Mesenteric fat pad (tissue), 1 donor: ENCODE results near the gene NTPCR. TPM values are rescaled to one million over a fixed set of nuclear protein-coding genes. Genes with fewer than 3 reads are reported as not detected.
"Not testable (repeated sequence)": the region's sequence is repeated elsewhere in the genome, so short reads cannot be mapped to it uniquely, and the experiment has no call there.

ENCODE experiments used
- DNase-seq: peaks from one replicate; pipeline ENCODE4 v3.0.0-alpha.2; 2020; ENCODE audit warnings: low spot score
- long read RNA-seq: library from polyadenylated mRNA; unstranded; transcript quantifications from one replicate; pipeline ENCODE4 v2.0.0, GENCODE V29; 2020
- total RNA-seq: library from RNA; stranded (reverse); fragmentation: NEBNext Ultra II Directional; extraction: Animal tissue kit (Norgen Biotek cat#: 25700); gene quantifications from one replicate; pipeline ENCODE4 v1.2.1, GENCODE V29; 2021
- donor health status: DM: yes; HTN: yes; CAD: no.

The NTPCR gene, protein sequence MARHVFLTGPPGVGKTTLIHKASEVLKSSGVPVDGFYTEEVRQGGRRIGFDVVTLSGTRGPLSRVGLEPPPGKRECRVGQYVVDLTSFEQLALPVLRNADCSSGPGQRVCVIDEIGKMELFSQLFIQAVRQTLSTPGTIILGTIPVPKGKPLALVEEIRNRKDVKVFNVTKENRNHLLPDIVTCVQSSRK
- 33.5 TPM for total RNA-seq
- long read RNA-seq, full-length matches to known transcripts, result 31 of 36 reads
- long read RNA-seq, partial matches to known transcripts, result 1 of 36 reads
- long read RNA-seq, other reads (novel, unspliced or antisense), result 4 of 36 reads

DNA sequence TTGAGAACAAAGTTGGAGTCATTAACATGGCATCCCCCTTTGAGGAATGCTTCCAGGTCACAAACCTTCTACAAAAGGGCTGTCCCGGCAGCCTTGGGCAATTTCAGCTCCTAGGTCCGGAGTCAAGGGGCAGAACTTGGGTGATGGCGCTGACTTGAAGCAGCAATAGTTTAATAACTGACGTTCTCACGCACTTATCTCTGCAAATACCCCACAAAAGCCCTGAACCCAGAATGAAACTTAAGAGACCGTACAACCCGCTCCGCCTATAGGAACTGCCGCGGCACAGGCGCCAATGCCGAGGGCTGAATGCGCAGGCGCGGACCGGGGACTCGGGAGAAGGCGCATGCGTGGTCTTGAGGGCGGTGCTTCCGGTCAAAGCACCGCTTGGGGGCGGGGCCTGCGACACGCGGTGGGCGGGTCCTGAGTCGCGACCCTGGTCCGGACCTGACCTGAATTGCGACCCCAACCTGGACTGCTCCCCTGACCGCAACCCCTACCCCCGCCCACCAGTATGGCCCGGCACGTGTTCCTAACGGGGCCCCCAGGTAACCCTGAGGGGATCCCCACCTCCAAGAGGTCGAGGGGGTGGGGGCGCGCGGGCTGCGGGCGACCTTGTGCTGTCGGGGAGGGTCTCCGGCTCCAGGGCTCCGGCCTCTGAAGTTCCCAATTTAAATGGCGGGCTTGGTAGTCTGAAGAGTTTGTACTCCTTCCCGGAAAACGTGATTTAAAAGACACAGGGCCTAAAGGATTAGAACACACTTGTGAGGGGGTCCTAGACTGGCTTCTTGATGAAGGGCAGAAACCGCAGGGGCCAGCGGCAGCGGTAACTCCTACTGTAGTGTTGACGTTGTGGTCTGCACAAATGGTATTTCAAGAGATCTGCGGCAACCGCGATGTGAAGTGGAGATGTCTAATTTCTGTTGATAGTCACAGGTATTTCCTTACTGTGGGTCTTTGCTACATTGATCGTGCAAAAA is at the start of gene NTPCR:
TSS of gene NTPCR (plus strand) at position 415 of the 980 bp plus-strand sequence. CDS start at position 515, 100 bp downstream.
- DNase-seq, result peak; percentile 98

DNA sequence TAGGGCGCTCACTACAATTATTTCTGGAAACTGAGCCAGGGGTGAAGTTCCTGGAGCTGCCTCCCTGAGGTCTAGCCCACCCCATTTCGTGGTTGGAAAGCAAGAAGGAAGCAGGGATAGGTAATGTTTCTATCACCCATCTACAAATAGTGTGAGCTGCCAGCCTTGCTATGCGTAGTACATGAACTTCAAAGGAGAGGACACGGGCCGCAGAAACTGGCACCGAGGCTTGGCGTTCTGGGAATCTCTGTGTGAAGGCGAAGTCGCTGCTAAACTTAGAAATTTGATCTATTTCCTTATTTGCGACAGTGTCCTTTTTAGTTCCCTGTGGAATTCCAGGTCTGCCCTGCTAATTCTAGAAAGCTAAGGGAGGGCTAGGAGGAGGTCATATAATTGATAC is 49.6 kb upstream of the NTPCR start:
- no peak for DNase-seq

DNA sequence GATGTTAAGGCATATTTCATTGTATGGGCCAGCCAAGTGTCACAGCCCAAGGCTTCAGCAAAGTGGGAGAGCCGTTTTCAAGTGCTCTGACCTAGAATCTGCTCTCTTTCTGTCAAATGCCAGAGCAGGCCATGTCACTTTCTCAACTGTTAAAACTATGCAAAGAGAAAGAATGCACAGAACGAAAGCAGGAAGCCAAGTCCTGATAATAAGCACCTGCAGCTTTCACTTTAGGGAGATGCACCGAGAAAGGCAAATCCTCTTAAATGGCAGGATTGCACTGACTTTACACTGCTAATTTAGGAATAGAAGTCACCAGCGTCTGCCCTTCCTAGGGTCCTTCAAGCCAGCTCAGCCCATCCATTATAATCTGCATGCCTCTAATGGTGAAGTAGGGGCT is 49.2 kb upstream of the NTPCR start:
- no peak for DNase-seq

DNA sequence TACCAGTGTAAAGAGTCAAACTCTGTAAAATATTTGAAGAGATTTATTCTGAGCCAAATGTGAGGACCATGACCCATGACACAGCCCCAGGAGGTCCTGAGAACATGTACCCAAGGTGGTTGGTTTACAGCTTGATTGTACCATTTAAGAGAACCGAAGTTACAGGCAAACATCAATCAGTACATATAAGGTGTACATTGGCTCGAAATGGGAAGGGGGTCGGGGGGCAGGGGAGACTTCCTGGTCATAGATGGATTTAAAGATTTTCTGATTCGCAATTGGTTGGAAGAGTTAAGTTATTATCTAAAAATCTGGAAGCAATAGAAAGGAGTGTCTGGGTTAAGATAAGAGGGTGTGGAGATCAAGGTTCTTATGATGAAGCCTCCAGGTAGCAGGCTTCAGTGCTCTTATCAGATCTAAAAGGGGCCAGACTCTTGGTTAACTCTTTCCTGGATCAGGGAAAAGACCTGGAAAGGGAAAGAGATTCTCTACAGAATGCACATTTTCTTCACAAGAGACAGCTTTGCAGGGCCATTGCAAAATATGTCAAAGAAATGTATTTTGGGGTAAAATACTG is 47.5 kb upstream of the NTPCR start:
- no peak for DNase-seq

DNA sequence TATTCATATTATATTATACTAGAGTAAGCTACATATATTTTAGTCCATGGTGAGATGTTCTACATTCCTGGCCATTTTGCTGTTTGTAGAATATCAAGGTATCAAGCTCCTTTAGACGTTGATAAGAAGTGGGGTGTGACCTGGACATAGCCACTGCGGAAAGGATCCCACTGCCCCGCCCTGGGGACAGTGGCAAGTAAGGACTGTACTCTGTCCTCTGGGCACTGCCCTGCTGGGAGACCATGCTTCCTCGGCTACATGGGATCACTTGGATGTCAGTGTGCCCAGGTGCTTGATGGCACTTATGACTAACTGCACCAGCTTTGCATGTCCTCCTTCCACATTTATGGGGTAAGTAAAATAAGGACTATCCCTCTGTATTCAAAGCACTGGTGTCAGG is 46.3 kb upstream of the NTPCR start:
- DNase-seq, result no peak

DNA sequence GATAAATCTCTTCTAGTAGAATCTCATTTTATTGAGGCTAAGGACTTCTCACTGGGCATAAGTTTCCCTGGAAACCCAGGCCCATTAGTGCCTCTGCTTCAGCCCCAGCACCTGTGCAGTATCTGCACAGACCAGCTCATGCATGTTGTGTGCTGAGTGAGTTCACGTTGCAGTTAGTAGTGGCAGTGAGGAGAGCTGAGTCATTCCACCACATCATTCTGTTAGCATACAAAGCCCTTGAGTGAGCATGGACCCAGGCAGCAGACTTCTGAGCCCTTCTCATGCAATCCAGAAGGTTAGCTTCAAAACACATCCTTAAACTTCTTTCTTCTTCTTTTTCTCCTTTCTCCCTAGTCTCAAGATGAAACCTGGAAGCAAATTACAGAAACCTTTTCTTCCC is 45.8 kb upstream of the NTPCR start:
- no peak for DNase-seq

DNA sequence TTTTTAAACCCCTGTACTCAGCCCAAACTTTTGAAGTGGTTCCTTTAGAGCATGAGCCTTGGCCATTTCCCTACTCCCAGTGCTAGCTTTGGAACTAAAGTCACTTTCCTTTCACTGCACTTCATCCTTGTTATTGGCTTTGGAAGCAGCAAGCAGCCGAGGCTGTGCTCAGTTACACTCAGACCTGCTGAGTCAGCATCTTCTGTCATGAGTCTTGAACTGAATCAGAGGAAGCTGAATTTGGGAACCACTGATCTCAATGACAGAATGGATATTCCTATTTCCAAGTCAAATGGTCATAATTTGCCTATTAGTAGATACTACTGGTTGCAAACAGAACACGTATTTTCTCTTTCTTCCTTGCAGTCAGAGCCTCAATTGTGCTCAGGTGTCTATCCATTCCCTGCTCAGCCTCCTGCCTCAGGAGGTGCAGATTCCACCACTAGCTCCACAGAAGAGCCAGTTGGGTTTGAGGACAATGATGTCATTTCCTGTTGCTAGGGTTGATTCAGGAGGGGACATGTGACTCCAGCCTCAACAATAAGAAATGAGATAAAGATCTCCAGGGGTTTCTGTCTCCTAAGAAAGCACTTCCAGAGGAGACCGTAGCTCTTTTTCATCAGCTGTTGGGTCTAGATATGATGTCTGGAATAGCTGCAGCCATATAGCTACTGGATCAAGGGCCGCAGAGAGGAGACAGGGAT is 44.9 kb upstream of the NTPCR start:
- DNase-seq, result no peak

DNA sequence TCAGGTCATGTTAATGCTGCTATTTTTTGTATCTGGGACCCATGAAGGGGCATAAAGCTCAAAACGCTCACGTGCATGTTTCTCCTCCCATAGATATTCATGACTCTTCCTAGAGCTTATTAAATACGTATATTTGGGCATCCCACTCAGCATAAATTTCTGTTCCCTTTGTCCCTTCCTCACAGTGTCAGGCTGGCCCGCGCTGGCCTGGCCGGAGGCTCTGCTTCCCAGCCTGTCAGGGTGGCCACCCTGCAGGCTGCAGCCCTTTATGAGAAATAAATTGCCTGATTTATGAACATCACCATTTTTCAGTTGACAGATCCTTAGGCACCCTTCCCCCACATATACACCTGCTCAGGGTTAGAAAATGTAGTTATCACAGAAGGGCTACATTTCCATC is 44.0 kb upstream of the NTPCR start:
- DNase-seq, result no peak

DNA sequence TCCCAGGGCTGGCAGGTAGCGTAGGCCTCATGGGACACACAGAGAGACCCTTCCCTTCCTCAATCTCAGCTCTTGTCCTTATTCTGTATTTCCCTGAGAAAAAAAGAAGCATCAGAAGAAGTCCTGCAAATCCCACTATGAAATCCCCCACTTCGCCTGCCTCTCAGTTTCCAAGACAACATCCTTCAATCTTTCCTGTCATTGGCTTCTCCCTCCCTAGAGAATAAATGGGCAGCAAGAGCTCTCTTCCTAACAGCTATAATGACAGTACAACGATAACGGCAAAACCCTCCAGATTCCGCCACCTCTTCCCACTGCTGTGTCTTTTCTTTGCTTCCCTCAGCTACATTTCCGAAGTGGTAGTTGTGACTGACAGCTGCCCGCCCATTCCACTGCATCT is 41.6 kb upstream of the NTPCR start:
- no peak for DNase-seq

DNA sequence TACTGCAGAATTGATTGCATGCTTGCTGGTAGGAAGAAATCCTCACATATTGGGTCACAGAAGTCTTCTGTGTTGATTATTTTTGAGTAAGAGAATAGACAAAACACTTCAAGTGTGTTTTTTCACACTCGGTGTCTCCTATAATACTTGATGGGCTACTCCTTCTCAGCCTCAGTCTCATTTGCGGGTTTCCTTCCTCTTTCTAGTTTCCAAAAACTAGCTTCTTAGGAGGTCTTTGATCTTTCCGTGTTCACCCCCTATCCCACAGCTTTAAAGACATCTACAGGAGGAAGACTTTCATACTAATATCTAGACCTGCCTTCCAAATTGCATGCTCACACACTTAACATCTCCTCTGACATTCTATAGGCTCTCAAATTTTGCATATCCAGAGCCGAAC is 40.7 kb upstream of the NTPCR start:
- no peak for DNase-seq

DNA sequence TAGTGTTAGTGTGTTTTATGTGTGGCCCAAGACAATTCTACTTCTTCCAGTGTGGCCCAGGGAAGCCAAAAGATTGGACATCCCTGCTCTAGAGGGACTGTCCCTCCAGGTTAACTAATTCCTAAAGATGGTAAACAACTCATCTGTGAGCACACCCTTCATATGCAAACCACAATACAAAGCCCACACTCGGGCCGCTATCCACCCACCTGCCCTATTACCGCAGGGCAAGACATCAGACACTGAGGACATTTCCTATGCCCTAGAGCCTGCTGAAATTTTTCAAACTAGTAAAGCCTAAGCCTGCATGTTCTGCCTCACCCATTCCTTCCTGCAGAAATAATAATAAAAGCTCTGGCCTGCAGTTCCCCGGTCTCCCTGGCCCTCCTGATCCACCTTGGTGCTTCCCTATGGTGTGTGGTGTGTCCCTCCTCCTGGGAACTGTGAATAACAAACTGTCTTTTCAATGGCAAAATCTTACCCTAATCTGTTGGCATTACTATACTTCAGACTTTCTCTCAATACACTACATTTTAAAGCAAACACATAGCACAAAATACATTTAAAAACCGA is 39.3 kb upstream of the NTPCR start:
- DNase-seq, result no peak

DNA sequence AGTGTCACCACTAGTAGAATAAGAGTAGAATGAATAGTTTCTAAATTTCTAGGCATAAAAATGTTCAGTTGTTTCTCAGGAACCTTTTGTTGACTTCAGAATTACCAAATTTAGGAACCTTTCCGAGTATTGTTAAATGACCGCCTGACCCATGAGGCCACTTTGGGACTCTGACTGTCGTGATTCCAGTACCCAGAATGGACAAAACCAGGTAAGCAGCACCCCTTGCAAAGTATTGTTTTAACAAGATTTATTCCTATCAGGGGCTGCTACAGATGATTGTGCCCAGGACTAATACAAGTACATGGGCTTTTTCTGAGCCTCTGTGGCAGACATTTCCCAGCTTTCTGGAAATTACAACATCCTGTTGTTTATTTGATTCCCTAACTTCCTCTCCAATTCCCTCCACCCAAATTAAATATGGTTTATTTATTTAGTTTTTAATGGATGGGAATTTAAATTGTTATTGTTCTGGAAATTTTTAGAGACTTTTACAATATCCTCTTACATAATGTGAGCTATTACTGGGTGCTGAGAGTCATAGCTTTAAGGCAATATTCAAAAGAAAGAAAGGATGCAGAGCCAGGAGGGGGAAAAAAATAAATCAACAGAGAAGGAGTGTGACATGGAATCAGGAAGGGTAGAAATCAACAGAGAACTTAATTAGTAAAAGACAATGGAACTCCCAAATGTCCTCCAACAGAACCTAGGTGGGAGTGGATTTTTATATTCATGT is 37.4 kb upstream of the NTPCR start:
- DNase-seq, result no peak

DNA sequence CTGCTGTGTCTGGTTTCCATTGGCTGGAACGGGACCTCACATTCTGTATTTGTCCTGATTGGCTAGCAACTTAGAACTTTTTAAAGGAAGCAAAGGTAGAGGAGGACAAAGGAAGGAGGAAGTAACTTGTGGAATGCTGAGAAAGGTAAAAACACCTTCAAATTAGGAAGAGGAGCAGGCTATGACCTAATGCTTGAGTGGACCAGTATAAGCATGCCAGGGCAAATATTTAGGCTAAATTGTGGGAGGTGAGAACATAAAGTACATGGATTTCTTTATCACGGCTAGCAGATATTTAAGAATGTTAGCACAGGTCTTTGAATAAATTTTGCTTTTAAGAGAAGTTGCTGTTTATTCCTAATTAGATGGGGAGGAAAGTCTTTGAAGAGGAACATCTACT is 36.1 kb upstream of the NTPCR start:
- DNase-seq, result not testable (repeated sequence)

DNA sequence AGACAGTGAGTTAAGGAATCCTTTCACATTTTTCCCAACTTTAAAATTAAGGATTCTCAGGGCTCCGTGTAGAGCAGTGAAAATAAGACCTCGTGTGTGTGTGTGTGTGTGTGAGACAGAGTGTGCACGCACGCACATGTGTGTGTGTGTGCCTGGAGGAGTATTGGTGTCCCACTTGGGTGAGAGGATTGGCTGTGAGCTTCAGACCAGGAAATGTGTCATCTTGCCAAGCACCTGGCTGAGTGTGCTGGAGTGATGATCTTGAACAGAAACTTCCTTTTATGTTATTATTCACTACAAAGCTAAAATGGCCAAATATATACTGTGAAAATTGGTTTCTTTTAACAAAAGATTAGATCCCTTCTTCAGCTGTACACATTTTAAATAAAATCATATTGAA is 35.2 kb upstream of the NTPCR start:
- no peak for DNase-seq

DNA sequence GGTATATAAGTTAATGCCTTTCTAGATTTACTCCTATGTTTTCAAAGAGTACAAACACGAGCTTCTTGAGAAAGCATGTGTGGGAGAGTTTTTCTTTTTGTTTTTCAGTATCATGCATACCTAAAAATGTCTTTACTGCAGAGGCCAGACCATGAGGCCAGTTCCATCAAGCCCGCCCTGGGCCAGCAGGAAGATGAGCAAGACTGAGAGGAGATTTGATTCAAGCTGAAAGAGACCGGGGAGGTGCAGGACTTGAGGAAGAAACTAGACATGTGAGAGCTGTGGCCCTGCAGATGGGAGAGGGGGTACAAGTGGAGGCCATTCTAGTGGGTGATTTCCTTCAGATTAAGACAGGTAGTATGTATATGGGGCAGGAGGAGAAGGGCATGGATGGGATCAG is 33.4 kb upstream of the NTPCR start:
- DNase-seq, result no peak

DNA sequence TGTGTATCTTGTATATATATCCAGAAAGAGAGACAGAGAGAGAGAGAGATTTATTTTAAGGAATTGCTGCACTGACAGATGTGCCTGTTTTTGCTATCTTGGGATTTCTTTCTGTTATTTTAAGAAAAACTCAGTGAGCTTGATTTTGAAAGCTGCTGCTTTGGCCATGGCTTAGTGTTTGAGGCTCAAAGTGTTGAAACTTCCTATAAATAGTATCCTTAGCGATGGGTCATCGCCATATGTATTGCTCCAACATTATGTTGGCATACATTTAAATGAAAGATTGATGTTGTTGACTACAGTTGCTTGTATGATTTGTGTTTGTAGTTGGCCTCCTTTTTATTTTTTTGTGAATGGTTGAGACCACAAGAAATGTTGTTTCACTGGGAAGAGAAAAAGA is 29.0 kb upstream of the NTPCR start:
- DNase-seq, result no peak

DNA sequence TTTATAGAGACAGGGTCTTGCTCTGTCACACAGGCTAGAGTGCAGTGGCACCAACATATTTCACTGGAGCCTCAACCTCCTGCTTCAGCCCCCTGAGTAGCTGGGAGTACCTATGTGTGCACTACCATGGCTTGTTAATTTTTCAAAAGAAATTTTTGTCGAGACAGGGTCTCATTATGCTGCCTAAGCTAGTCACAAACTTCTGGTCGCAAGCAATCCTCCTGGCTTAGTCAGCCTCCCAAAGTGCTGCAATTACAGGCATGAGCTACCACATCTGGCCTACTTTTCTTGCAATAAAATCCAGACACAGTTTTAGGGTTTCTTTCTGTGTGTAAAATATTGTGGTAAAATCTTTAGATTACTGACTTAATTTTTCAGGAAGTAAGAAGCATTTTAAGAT is 27.9 kb upstream of the NTPCR start:
- DNase-seq, result no peak

DNA sequence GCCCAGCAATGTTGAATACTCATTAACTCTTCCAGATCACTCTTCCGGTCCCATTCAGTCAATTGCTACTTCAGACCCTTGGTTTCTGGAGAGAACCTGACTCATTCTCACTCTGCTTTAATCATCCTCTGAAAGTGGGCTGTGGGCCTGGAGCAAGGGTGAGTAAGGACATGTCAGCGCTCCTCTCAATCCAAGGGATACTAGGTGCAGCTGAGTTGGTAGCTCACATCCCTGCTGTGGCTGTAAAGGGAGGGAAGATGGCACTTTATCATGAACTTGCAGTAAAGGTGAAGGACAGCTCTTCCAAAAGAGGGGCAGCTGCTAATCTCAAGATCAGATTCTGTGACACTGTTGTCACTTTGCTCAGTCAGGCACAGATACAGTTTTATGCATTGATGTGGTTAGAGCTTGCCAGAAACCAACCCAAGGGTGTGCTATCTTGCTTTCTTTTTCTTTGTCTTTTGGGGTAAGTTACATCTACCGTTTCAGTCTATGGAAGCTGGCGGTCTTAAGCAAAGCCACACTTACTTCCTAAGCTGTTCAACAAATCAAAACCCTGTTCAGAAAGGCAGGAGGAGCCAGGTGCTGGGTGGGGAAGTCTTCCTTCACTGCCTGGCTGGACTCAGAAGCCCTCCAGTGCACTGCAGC is 26.5 kb upstream of the NTPCR start:
- no peak for DNase-seq

DNA sequence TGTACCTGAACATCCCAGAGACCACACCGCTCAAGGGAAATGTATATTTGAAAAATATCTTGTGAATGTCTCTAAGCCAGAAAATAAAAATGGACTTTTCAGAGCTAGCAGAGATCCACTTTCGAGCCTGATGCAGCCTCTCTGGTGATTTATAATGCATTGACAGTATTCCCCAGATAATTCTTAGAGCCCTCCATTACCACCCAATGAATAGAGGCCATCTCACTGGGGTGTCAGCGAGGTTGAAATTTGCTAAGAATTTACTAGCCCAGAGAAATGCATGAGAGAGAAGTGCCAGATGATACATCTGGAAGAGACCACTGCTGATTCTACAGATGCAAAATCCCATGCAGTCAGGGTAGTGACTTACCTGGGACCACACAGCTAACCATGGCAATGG is 25.5 kb upstream of the NTPCR start:
- no peak for DNase-seq
